HepG2 (cell line): Measurements from ENCODE around the gene NID1. TPM values are rescaled to one million over a fixed set of nuclear protein-coding genes. Genes with fewer than 3 reads are reported as not detected.

ENCODE experiments used
- DPF2 ChIP-seq: sonication (generic); formaldehyde crosslinking; IDR thresholded peaks from 2 replicates; pipeline ENCODE4 v1.4.0; 2020; ENCODE audit warnings: mild to moderate bottlenecking, low read depth, missing genetic modification reagents, borderline replicate concordance
- FUBP1 ChIP-seq: sonication (generic); formaldehyde crosslinking; IDR thresholded peaks from 2 replicates; pipeline ENCODE4 v1.5.1; 2020; ENCODE audit warnings: missing genetic modification reagents, mild to moderate bottlenecking, borderline replicate concordance
- GABPB1 ChIP-seq: IDR thresholded peaks from 2 replicates; pipeline ENCODE4 v1.6.1; 2016; ENCODE audit warnings: mild to moderate bottlenecking, missing genetic modification reagents, moderate library complexity, missing compliant biosample characterization
- GATAD1 ChIP-seq: IDR thresholded peaks from 2 replicates; pipeline ENCODE4 v1.6.1; 2016; ENCODE audit warnings: missing genetic modification reagents, missing compliant biosample characterization
- HIVEP1 ChIP-seq: sonication (generic); formaldehyde crosslinking; IDR thresholded peaks from 2 replicates; pipeline ENCODE4 v1.4.0; 2020; ENCODE audit warnings: mild to moderate bottlenecking, missing genetic modification reagents
- HOXD1 ChIP-seq: sonication (generic); formaldehyde crosslinking; IDR thresholded peaks from 2 replicates; pipeline ENCODE4 v1.5.0; 2020; ENCODE audit warnings: missing genetic modification reagents
- IKZF4 ChIP-seq: sonication (generic); formaldehyde crosslinking; IDR thresholded peaks from 2 replicates; pipeline ENCODE4 v1.5.1; 2020; ENCODE audit warnings: borderline replicate concordance, mild to moderate bottlenecking, low read depth, missing genetic modification reagents; ENCODE audit errors: not compliant biosample characterization
- IRF9 ChIP-seq: sonication (generic); formaldehyde crosslinking; IDR thresholded peaks from 2 replicates; pipeline ENCODE4 v1.8.0; 2022; ENCODE audit warnings: missing genetic modification reagents, mild to moderate bottlenecking, borderline replicate concordance
- MTF2 ChIP-seq: sonication (generic); formaldehyde crosslinking; IDR thresholded peaks from 2 replicates; pipeline ENCODE4 v1.5.0; 2020; ENCODE audit warnings: missing genetic modification reagents, borderline replicate concordance
- PRDM15 ChIP-seq: sonication (generic); formaldehyde crosslinking; IDR thresholded peaks from 2 replicates; pipeline ENCODE4 v1.4.0; 2020; ENCODE audit warnings: missing genetic modification reagents
- TEF ChIP-seq: sonication (generic); formaldehyde crosslinking; IDR thresholded peaks from 2 replicates; pipeline ENCODE4 v1.5.0; 2020; ENCODE audit warnings: missing genetic modification reagents
- ZC3H4 ChIP-seq: sonication (generic); formaldehyde crosslinking; IDR thresholded peaks from 2 replicates; pipeline ENCODE4 v1.4.0; 2020; ENCODE audit warnings: missing genetic modification reagents, borderline replicate concordance
- ZNF296 ChIP-seq: sonication (generic); formaldehyde crosslinking; conservative IDR thresholded peaks from 2 replicates; pipeline ENCODE4 v1.5.0; 2020; ENCODE audit warnings: mild to moderate bottlenecking, missing genetic modification reagents
- polyA plus RNA-seq, 8 experiments: library from polyadenylated mRNA; depleted of rRNA in 3 of 8; stranded (reverse) in 7 of 8; unstranded in 1 of 8; fragments of >200 nt; fragmentation: Illumina TruSeq in 4 of 8; extraction: Trizol in 4 of 8; gene quantifications; 2 replicates each; pipeline versions ENCODE4 v1.2.1 to v1.2.3, GENCODE V29; 2011 to 2016; ENCODE audit warnings: low read depth in 4 of 8, missing spikeins in 1 of 8, mixed read lengths in 1 of 8; ENCODE audit not compliant: insufficient read depth in 1 of 8
- total RNA-seq, 5 experiments: library from RNA; depleted of rRNA; stranded (reverse); fragments of >200 nt; fragmentation: Illumina TruSeq; extraction: Trizol; gene quantifications; 2 replicates each; pipeline ENCODE4 v1.2.3, GENCODE V29; 2016; ENCODE audit warnings: low read depth in 1 of 5
- TF ChIP-seq, protein P1 (sequence below): sonication (generic); formaldehyde crosslinking; IDR thresholded peaks from 2 replicates; pipeline ENCODE4 v1.4.0; 2020; ENCODE audit warnings: mild to moderate bottlenecking, low read depth, missing genetic modification reagents
- TF ChIP-seq, protein P2 (sequence below): sonication (generic); formaldehyde crosslinking; conservative IDR thresholded peaks from 2 replicates; pipeline ENCODE4 v1.5.0; 2020; ENCODE audit warnings: missing genetic modification reagents
- TF ChIP-seq, protein P3 (sequence below): sonication (generic); formaldehyde crosslinking; IDR thresholded peaks from 2 replicates; pipeline ENCODE4 v1.5.1; 2020; ENCODE audit warnings: mild to moderate bottlenecking, moderate library complexity, missing genetic modification reagents

Gene NID1
- total and polyA plus RNA-seq, 2 of the 13 experiments (the other 11 are each of a cell fraction or from before 2014, with no cell fraction given), result 50.2 to 56.1 TPM

GRCh38 chr1:236063919-236064673 is 794 bp downstream of the NID1 start (continued):
- TF ChIP-seq ZC3H4 (CRISPR knock-in tag), result no peak
- peak; percentile 92 for TF ChIP-seq HIVEP1 (CRISPR knock-in tag)
- TF ChIP-seq DPF2 (CRISPR knock-in tag), result peak; percentile 87
- TF ChIP-seq ZNF296 (CRISPR knock-in tag), result peak; percentile 79; the same call in 1 of the 2 replicates
- peak; percentile 92; the same call in 1 of the 2 replicates for TF ChIP-seq IRF9 (CRISPR knock-in tag)
- TF ChIP-seq, protein P1, sequence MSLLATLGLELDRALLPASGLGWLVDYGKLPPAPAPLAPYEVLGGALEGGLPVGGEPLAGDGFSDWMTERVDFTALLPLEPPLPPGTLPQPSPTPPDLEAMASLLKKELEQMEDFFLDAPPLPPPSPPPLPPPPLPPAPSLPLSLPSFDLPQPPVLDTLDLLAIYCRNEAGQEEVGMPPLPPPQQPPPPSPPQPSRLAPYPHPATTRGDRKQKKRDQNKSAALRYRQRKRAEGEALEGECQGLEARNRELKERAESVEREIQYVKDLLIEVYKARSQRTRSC (CRISPR knock-in tag), result peak; percentile 90; the same call in 1 of the 2 replicates
- no peak for TF ChIP-seq FUBP1 (CRISPR knock-in tag)
- peak; percentile 90 for TF ChIP-seq GABPB1 (CRISPR knock-in tag)
- peak; percentile 58; the same call in 1 of the 2 replicates for TF ChIP-seq TEF
- TF ChIP-seq MTF2 (CRISPR knock-in tag), result no peak
- peak; percentile 74 for TF ChIP-seq IKZF4 (CRISPR knock-in tag)
- peak; percentile 85 for TF ChIP-seq PRDM15
- TF ChIP-seq, protein P2, sequence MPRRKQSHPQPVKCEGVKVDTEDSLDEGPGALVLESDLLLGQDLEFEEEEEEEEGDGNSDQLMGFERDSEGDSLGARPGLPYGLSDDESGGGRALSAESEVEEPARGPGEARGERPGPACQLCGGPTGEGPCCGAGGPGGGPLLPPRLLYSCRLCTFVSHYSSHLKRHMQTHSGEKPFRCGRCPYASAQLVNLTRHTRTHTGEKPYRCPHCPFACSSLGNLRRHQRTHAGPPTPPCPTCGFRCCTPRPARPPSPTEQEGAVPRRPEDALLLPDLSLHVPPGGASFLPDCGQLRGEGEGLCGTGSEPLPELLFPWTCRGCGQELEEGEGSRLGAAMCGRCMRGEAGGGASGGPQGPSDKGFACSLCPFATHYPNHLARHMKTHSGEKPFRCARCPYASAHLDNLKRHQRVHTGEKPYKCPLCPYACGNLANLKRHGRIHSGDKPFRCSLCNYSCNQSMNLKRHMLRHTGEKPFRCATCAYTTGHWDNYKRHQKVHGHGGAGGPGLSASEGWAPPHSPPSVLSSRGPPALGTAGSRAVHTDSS, result no peak
- TF ChIP-seq GATAD1 (CRISPR knock-in tag), result peak; percentile 76
- TF ChIP-seq, protein P3, sequence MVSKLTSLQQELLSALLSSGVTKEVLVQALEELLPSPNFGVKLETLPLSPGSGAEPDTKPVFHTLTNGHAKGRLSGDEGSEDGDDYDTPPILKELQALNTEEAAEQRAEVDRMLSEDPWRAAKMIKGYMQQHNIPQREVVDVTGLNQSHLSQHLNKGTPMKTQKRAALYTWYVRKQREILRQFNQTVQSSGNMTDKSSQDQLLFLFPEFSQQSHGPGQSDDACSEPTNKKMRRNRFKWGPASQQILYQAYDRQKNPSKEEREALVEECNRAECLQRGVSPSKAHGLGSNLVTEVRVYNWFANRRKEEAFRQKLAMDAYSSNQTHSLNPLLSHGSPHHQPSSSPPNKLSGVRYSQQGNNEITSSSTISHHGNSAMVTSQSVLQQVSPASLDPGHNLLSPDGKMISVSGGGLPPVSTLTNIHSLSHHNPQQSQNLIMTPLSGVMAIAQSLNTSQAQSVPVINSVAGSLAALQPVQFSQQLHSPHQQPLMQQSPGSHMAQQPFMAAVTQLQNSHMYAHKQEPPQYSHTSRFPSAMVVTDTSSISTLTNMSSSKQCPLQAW (CRISPR knock-in tag), result peak; percentile 72
- TF ChIP-seq HOXD1, result peak; percentile 91
